GM21390 (cell line): ENCODE results near the gene P3H2.

ENCODE experiments used
- ATAC-seq: cut with Tn5 transposase; IDR thresholded peaks from one replicate; pipeline ENCODE4 v1.9.1; 2021; ENCODE audit not compliant: unreplicated experiment

The P3H2 gene

DNA sequence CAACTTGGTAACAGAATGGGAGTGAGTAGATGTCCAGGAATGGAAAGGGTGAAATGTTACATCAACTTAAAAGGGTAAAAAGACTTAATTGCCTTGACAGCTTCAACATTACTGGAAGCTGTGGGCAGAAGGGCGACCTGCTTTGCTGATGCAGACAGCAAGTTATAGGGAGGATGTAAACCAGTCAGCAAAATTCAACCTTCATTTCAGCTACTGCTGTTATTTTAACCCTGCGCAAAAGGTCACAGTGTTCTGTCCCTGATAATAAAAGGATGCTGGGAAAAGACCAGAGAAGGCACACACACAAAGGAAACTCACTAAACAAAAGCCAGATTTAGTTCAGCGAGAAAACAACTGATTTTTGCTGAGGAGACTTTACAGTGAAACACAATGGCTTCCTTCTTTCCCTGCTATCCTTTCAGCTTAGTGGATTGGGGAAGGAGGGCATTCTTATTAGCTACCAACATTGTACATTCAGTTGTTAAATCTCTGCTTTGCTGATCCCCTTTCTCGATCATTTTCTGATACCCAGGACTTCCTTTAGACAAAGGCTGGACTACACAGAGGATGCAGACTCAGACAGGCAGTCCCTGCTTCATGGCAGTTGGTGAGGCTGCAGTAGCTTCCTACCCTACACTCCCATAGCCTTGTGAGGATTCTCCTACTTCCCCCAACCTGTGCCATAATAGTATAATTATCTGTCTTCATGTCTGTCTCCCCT lies 62.0 kb downstream of the P3H2 start:
- ATAC-seq: no peak

GRCh38 chr3:190056742-190057141 lies 64.0 kb downstream of the P3H2 start:
- ATAC-seq: no peak

GRCh38 chr3:190055773-190056172 lies 64.9 kb downstream of the P3H2 start:
- no peak for ATAC-seq

- no peak for ATAC-seq
Measured at GRCh38 chr3:190053919-190054672, 66.6 kb downstream of the P3H2 start.

DNA sequence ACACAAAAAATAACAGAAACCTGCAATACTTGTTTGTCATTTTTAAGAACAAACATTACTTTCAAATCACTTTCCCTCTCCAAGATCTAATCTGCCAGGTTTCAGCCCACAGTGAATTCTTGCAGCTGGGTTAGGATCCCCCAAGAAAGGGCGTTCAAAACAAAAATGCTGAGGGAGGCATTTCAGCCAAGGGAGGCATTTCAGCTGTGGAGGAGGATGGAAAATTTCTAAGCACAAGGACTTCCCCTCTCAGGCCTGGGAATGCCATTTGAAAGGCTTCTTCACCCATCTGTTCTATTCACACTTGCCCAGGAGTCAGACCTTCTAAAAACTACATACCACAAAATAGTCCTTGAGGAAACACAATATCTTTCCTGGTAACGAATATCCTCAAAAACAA lies 69.1 kb downstream of the P3H2 start:
- no peak for ATAC-seq

GRCh38 chr3:190048932-190049441 lies 71.7 kb downstream of the P3H2 start:
- ATAC-seq: no peak

GRCh38 chr3:190044974-190045373 lies 75.7 kb downstream of the P3H2 start:
- no peak for ATAC-seq

GRCh38 chr3:190044142-190044541 lies 76.6 kb downstream of the P3H2 start:
- no peak for ATAC-seq

DNA sequence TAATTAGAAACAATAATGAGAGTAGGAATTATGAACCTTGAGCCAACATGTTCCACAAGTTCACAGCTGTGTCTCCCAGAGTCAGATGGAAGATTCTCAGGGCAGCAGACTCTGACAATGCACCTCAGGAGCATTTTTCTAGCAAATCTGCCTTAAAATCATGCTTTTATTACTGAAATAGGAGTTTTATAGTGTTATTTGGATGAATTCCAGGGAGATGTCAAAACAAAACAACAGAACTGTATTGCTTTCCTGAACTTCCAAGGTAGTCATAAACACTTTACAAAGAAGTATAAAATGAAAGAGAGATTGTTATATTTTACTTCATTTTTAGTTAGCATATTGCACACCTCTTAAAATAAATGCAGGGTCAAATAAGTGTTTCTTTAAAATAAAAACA lies 77.0 kb downstream of the P3H2 start:
- ATAC-seq: no peak

DNA sequence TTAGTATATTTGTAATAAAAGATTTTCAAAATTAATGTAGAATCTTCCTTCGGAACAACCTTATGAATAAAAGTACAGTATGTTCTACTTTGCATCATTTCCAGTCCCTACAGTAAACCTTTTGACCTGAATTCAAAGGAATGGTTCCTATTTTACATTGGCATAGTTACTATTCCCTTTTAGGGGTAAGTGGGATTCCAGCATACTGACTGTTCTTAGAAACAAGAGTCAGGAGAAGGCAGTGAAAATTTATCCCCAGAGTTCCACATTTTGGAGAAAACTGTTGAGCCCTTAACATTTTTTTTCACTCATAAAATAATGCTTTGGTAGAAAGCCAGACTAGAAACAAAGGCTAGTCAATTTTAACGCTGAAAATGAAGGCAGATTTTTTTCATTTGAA lies 78.1 kb downstream of the P3H2 start:
- ATAC-seq: no peak

DNA sequence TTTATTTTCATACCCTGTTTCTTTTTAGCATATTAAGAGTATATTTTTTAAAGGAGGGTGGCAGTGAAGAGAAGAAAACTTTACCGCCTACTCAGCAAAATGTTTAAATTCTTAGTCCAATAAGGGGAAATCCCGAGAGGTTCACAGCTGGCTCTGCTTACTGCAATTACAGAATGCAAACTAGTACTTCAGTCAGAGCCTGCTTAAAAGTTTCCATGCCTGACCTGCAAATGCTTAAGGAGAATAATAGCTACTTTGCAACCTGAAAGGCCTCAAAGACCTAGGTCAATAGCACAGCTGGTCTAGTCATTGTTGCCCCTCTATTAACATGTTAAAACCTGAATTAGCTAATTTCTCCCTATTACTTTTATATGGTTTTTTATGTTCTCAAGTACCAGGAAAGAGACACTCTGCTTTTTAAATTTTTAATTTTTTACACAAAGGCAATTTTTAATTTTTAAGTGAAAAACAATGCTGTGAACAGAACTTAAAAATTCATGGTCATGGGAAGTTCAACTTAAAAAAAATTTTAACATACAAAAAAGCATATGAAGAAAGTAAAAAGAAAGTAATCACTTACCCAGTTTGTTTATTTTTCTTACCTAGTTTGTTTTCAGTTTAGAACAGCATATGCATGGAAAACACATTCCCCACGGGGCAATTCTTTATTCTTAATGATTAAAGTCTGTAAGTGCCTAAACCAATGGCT lies 79.2 kb downstream of the P3H2 start:
- no peak for ATAC-seq

- ATAC-seq: no peak
Measured at GRCh38 chr3:190040145-190040544, 80.6 kb downstream of the P3H2 start.

DNA sequence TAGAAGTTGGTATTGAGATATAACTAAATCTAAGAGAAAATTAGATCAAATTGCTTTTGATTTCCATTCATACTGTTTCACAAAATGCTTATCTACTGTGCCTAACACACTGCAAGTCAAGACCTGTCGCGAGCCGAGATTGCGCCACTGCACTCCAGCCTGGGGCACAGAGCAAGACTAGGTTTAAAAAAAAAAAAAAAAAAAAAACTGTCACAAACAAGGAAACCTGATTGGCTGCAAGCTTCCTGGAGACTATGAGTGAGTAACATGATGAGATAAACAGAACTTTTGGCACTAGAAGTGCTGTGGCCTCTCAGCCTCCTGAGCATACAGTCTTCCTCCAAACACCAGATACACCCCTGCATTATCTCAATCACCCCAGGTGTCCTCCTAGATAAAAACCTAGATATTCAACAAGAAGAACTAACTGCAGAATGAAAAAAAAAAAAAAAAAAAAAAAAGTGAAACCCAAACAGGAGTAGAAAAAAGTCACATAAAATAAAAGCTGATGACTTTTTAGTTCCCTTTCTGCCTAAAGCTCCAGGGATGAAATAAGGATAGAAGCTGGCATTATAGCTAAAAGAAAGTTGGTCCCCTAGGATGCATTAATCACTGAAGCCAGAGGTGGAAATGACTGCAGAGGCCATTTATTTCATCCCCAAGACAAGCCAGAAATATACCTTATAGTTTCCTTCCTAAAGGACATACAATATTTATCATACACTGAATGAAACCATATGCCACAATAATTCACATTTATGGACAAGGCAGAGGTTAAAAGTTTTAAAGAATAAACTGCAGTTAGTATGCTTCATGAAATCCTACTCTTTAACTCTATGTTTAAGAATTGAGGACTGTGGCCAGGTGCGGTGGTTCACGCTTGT lies 82.4 kb downstream of the P3H2 start:
- ATAC-seq: no peak

GRCh38 chr3:190036631-190037030 lies 84.1 kb downstream of the P3H2 start:
- no peak for ATAC-seq

DNA sequence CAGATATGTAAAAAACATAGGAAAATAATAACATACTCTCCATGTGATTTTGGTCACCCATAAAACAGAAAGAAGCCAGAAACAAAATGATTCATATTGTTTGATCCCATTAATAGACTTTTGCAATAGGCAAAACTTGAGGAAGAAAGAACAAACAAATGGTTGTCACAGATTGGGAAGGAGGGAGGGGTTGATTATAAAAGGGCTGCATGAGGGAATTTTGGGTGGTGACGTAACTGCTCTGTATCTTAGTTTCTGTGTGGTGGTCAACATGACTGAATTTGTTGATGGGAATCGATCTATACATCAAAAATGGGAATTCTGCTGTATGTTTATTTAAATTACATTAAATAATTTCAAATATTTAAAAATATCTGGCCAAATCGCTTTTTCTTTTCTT lies 86.3 kb downstream of the P3H2 start:
- no peak for ATAC-seq

GRCh38 chr3:190032923-190033322 lies 87.8 kb downstream of the P3H2 start:
- no peak for ATAC-seq

DNA sequence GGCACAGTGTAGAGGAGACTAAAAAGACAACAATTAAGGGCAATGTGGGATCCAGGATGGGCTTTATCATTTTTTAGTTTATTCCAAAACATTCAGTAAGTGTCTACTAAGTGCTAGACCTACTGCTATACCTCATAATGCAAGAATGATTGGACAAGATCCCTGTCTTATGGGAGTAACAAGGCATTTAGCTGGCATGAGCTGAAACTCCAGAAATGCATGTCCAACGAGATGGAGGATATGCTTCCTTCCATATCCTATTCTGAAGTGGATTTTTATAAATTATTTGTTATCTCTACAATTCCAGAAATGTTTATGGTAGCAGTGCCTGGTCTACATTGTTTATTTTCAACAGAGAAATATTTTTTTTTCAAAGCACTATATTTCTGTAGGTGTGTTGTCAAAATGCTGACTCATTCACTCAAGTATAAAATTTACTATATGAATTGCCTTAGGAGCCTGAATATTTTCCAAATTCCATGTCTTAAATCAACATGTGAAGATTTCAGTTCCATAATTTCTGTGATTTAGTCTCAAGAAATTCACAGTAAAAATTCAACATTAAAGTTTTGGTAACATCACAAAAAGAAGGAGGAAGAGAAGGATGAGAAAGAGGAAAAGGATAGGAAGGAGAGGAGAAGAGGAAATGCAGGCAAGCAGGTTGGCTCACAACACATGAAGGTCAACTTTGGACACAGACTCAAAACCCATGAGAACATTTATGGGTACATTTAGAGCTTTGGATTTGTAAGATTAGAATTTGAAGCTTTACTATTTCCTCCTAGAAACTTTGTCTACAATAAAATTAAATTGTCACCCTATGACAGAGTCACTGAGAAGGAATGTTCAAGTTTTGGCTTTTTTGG lies 88.6 kb downstream of the P3H2 start:
- no peak for ATAC-seq

GRCh38 chr3:190027116-190027515 lies 93.6 kb downstream of the P3H2 start:
- no peak for ATAC-seq

GRCh38 chr3:190026154-190026553 lies 94.5 kb downstream of the P3H2 start:
- ATAC-seq: no peak

DNA sequence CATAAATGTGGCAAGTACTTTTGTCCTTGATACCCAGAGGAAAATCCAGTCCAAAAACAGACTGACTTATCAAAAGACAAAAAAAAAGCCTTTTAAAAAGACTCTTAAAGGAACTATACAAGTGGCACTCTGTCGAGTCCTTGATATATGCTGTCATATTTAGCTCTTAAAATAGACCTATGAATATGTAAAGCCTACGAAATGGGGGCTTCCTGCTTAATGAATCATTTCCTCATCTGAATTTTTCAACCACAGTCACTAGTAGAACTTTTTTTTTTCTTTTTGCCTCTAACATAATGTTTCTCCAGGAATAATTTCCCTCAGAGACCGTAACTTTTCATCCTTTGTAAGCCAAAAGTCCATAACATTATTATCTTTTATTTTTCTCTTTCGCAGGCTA lies 95.8 kb downstream of the P3H2 start:
- no peak for ATAC-seq
